Left ventricle myocardium superior (tissue), 1 donor: ENCODE data around the gene LNPK. TPM values are rescaled to one million over a fixed set of nuclear protein-coding genes. Genes with fewer than 3 reads are reported as not detected.
"Not testable (repeated sequence)": the region's sequence is repeated elsewhere in the genome, so short reads cannot be mapped to it uniquely, and the experiment has no call there.

ENCODE experiments used
- ATAC-seq: fragments of 200-7000 bp; cut with Tn5 transposase; one replicate; pipeline ENCODE4 v1.9.1; 2020; ENCODE audit warnings: mild to moderate bottlenecking, moderate library complexity
- DNase-seq: peaks from one replicate; pipeline ENCODE4 v3.0.0-alpha.2; 2020
- intact Hi-C: fragments of 100-400 bp; cut with micrococcal nuclease; formaldehyde crosslinking; loops from one replicate; pipeline ENCODE4 v1.11.0; 2022
- total RNA-seq: library from RNA; stranded (reverse); fragmentation: NEBNext Ultra II Directional; extraction: Animal tissue kit (Norgen Biotek cat#: 25700); gene quantifications from one replicate; pipeline ENCODE4 v1.2.1, GENCODE V29; 2021
- donor health status: DM: no; HTN: yes; CAD: no; lungs with severe emphysema.

LNPK gene
- total RNA-seq, 1 donor from 2014 or later = 37.2 TPM

DNA sequence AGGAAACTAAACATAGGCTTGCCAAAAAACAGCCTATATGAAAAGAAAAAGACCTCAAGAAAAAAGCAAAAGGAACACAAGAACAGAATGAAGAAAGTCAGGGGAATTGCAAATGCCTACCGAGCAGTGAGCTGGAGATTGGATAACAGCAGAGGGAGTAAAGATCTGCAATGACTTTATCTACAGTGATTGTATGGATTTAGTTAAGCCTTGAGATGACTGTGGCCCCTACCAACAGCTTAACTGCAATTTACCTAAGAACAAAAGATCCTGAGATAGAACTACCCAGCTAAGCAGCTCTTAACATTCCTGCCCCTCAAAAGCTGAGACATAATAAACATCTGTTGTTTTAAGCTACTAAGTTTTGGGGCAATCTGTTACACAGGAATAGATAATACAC, 20.5 kb downstream of the LNPK start:
- intact Hi-C loops = no loop called here

DNA sequence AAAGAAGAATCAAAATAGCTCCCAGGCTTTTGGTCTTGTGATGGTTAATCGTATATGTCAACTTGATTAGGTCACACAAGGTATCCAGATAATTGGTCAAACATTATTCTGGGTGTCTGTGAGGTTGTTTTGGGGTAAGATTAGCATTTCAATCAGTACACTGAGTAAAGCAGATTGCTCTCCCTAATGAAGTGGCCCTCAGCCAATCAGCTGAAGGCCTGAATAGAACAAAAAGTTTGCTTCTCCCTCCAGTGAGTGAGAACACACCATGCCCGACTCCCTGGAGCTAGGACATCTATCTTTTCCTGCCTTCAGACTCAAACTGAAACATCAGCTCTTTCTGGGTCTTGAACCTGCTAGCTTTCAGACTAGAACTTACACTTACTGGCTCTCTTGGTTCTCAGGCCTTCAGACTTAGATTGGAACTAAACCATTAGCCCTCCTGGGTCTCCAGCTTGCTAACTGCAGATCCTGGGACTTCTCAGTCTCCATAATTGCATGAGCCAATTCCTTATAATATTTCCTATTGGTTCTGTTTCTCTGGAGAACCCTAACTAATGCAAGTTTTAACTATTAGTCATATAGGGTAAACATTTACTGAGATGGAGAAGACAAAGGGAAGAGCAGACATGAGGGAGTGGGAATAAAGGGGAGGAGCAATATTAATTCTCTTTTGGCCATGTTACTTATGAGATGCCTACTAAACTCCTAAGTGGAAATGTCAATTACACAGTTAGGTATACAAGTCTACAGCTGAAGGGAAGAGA, 25.5 kb downstream of the LNPK start:
- intact Hi-C loops = no loop called here
- no peak for ATAC-seq
- no peak for DNase-seq

More for the DNA sequence above, 20.5 kb downstream of the LNPK start:
- no peak for ATAC-seq
- no peak for DNase-seq

DNA sequence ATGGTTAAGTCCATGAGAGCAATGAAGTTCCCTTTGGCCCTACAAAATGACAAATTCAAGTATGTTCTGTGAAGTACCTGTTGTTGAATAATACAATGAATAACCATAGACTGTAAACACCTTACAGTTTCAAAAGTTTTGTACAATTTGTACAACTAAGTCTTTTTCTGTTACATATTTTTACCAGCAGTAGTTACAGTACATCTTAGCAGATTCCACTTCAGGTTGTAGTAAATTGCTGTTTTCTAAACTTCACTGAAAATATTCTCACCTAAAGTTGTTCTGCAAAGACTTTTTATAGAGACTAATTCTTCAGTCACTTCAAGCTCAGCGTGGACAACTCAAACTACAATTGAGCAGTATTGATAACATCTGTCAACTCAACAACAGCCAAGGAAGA, 28.7 kb downstream of the LNPK start:
- ATAC-seq = no peak
- intact Hi-C loops = no loop called here
- DNase-seq = no peak

DNA sequence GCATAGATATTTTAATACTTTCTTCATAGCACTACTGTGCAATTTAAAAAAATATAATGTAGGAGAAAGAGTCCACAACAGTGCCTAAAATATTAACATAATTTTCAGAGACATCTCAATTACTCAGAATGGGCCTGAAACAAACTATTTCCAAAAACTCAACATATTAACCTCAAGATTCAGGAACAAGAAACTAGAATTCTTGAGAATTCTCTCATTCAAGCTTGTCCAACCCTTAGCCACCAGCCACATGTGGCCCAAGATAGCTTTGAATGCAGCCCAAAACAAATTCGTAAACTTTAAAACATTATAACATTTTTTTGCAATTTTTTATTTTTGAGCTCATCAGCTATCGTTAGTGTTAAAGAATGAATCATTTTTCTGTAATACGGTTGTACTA, 35.2 kb downstream of the LNPK start:
- intact Hi-C loops = no loop called here
- no peak for DNase-seq

DNA sequence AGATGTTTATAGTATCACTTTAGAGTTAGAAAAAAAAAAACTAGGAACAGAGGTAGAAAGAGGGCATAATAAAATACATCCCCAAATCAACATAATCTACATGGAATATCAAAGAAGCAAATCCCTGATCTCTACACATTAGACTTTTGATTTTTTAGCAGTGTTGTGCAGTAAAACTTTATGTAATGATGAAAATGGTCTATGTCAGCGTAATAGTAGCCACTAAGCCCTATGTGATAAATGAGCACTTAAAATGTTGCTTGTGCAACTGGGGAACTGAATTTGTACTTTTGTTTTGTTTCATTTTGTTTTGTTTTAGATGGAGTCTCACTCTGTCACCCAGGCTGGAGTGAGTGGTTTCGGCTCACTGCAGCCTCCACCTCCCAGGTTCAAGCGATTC, 36.3 kb downstream of the LNPK start:
- ATAC-seq = no peak
- no peak for DNase-seq
- intact Hi-C loops = no loop called here

More for the DNA sequence above, 35.2 kb downstream of the LNPK start:
- no peak for ATAC-seq

DNA sequence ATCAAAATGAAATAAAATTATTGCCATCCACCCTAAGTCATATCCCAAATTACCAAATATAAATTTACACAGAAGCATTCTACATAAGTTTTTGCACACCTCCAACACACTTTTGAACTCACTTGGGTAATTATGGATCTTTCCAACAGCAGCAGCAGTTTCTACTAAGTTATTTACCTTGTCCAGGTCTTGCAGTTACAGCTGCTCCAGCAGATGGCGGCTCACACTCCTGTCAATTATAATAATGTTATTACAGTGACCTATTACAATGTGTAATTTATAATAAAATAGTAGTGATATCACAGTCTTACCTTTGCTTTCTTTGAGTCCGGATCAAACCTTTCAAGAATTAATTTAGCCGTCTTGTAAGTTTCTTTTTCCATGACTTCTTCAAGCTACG, 37.9 kb downstream of the LNPK start:
- ATAC-seq (no peak), DNase-seq (no peak)
- intact Hi-C loops = no loop called here

DNA sequence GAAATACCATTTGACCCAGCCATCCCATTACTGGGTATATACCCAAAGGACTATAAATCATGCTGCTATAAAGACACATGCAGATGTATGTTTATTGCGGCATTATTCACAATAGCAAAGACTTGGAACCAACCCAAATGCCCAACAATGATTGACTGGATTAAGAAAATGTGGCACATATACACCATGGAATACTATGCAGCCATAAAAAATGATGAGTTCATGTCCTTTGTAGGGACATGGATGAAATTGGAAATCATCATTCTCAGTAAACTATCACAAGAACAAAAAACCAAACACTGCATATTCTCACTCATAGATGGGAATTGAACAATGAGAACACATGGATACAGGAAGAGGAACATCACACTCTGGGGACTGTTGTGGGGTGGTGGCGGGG, 38.9 kb downstream of the LNPK start:
- intact Hi-C loops, ATAC-seq, DNase-seq: not testable (repeated sequence)

DNA sequence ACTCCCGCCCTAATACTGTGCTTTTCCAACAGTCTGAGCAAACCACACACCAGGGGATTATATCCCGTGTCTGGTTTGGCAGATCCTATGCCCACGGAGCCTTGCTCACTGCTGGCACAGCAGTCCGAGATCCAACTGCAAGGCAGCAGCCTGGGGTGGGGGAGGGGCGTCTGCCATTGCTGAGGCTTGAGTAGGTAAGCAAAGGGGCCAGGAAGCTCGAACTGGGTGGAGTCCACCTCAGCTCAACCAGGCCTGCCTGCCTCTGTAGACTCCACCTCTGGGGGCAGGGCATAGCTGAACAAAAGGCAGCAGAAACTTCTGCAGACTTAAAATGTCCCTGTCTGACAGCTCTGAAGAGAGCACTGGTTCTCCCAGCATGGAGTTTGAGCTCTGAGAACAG, 44.2 kb downstream of the LNPK start:
- DNase-seq = no peak
- ATAC-seq = no peak
- intact Hi-C loops = no loop called here

DNA sequence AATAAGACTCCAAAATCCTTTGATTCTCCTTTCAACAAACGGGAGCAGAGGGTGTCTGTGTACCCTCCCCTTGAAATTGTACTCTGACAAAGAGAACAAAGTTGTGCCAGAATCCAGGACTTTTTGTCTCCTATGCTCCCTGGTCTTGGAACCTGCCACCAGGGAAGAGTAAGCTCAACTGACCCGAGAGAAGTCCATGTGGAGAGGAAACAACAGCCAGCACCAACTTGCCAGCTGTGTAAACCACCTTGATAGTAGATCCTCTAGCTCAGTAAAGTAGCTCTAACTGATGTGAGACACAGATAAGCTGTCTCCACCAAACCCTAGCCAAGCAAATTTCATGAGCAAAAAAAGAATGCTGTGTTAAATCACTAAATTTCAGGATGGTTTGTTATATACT, 46.9 kb downstream of the LNPK start:
- intact Hi-C loops = no loop called here
- no peak for DNase-seq
- ATAC-seq = no peak

DNA sequence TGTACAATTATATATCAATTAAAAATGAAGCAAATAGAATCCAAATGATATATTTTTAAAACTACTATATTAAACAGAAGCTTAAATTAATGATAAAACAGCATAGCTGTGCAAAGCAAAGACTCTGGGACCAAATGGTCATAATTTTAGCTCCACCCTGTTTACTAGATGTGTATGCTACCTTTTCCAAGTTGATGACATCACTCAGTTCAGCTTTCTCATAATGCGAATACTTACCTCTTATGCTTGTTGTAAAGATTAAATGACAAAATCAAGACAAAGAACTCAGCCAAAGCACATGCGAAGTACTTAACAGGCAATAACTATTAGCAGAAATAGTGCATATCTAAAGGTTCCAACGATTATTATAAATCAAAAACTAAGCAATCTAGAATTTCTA, 51.6 kb downstream of the LNPK start:
- ATAC-seq = no peak
- intact Hi-C loops = no loop called here
- no peak for DNase-seq

DNA sequence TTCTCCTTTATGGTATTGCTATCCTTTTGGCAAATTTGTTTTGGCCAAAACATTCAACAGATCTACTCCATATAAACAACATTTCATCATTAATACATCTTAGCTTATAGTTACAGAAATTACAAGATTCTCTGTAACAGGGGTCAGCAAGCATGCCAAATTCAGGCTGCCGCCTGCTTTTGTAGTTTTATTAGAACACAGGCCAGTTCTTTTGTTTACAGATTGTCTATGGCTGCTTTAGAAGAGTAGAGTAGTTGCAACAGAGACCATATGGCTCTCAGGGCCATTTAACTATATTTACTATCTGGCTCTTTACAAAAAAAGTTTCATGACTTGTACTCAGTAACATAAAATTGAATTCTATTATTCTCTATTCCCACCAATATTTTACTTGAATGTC, 53.9 kb downstream of the LNPK start:
- DNase-seq (no peak), ATAC-seq (no peak)
- intact Hi-C loops = no loop called here

DNA sequence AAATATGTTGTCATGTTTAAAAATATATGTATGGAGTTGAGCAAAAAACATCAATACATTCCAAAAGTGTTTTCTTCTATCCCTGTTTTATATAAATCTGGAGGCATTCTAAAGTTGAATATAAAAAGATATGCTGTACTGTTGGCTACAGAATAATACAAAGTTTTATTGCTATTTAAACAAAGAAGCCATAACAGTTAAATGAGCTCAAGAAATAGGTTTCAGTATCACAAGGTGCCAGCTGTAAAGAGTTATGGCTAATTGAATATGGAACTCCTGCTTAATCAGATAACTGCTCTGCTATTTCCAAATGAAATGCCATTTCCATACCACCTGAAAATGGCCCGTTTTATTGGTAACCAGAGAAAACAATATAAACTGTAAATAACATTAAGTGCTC, 55.0 kb downstream of the LNPK start:
- ATAC-seq = no peak

DNA sequence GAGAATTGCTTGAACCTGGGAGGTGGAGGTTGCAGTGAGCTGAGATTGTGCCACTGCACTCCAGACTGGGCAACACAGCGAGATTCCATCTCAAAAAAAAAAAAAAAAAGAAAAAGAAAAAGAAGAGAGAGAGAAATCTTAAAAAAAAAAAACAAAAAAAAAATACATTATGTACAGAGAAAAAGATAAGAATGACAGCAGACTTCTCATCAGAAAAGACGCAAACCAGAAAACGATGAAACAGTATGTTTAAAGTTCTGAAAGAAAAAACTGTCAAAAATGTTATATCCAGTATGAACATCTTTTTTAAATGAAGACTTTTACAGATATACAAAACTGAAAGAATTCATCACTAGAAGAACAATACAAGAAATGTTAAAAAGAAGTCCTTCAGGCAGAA, 60.4 kb downstream of the LNPK start:
- DNase-seq (no peak), ATAC-seq (no peak)
- intact Hi-C loops = no loop called here

More for the DNA sequence above, 55.0 kb downstream of the LNPK start:
- intact Hi-C loops = no loop called here
- DNase-seq = no peak

DNA sequence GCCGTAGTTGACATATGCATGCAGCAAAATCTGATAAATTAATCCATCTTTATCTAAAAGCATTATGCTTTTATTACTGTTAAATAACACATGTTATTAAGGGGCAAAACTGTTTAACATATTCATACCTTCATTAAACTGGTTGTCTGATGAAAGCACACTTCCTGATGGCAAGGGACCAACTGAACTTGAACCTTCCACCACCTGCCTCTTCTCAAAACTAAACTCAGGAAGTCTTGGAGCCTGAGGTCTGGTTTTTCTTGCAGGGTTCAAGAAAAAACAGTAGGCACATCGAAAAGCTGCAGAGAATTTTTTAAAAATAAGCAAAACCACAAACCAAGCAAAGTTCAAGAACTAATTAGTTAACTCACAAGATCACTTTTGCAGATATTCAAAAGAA, 64.9 kb downstream of the LNPK start:
- ATAC-seq (no peak), DNase-seq (no peak)
- intact Hi-C loops = no loop called here

DNA sequence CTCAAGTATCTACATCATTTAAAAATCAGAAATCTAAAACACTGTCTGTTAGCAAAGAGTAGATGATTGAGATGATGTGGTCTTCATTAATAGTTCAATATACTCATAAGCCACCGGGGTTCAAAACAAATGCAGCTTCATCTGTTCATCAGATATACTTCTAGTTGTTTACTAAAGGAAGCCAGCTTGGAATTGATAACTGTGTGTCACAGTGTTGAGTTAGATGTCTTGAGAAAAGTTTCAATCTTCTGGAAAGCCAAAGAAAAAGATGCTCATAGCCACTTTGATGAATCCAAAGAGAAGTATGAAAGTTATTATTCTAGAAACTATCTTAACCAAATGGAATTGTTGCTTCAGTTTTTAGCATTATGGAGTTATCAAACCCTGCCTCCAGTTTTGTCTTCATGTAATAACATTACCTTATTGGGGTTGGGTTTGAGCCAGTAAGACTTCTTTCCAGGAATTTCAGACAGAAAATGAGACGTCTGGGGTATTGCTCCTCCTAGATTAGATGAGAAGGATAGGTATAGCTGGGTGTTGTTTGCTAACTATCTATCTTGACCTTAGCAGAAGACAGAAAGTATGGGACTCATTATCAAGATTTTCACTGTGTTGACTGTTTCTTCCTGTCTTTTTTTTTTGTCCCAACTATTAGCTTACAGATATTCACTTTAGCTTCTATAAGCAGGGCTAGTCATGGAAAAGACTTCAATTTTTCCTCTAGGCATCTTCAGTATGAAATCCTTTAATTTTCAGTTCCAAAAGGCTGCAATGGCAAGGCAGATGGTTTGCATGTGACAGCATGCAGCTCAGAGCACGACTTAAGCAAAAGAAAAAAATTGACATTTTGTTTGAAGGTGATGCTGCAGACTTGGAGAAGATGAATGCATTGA, 66.5 kb downstream of the LNPK start:
- ATAC-seq (no peak), DNase-seq (no peak)
- intact Hi-C loops = no loop called here

DNA sequence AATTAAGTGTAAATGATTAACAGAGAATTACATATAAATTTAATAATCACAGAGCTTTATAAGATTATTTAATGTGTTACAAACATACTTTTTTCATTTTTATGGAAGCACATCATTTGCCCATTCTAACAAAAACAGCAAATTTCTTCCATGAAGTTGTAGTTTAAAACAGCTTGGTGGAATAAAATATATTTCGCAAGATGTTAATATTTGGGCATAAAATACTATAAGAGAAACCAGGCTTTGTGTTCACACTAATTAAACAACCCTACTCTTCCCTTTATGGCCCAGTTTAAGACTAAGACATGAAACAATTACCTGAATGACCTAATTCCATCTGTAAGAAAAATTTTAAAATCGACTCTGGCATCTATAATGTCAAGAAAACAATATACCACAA, 69.4 kb downstream of the LNPK start:
- no peak for ATAC-seq
- intact Hi-C loops = no loop called here
- DNase-seq = no peak

DNA sequence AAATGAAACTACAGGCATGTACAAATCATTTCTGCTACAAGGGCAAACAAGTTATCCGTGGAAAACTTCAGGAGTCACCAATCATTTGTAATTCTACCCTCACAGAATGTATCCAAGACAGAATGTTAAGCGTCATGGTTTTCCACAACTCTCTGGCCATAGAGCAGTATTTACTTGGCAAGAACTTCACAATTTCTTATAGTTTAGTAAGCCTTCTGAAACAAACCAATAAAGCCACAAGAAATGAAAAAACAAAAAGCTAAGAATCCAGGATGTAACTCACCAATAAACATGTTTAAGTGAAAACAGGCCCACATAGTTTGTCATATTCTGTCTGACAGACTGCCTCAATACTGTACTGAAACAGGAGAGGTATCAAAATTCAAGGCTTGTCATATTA, 70.3 kb downstream of the LNPK start:
- intact Hi-C loops = no loop called here
- ATAC-seq = no peak

DNA sequence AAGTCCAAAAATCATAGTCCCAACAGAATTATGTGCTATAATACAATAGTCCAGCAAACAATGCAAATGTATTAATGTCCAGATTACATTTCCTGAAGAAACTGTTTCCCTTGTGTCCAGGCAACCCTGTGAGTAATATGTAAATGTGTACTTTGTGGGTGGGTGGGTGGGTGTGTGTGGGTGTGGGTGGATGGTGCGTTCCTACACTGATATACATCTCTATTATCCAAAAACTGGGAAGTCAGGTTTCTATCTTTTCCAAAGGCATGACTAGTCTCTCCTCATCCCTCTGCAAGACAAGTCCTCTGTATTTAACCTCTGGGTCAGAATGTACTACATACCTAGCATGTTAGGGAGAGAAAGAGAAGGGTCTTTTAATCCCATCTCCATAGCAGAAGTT, 71.6 kb downstream of the LNPK start:
- DNase-seq = no peak
- intact Hi-C loops = no loop called here
- ATAC-seq = peak; percentile 29

More for the DNA sequence above, 70.3 kb downstream of the LNPK start:
- DNase-seq = no peak

DNA sequence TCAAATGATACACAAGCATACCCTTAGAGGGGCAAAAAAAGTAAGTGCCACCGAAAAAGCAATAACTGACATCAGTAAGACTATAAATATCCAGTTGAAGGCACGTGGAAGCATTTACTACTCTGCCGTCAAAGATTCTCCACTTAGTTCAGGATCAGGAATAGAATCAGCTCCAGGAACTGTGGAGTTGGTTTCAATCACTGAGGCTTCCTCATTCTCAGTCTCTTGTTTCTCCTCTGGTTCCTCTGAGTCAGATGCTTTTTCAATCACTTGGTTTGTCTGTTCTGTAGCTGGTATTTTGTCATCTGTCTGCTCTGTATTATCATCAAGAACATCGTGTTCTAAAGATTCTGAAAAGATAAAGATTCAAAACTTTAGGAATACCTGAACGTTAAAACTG, 72.2 kb downstream of the LNPK start:
- ATAC-seq (peak; percentile 65), DNase-seq (no peak)
- intact Hi-C loops = no loop called here

DNA sequence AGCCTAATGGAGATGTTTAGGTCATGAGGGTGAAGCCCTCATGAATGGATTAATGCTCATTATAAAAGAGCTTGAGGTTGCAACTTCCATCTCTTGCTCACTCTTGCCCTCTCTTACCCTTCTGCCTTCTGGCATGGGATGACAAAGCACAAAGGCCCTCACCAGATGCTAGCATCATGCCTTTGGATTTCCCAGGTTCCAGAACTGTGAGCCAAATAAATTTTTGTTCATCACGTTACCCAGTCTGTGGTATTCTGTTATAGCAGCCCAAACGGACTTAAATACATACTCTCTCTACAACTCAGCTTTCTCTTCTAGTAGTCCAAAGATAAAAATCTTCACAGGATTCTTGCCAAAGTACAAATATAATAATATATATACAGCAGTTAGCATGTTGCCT, 75.8 kb downstream of the LNPK start:
- ATAC-seq = no peak
- intact Hi-C loops = no loop called here
- DNase-seq = no peak

DNA sequence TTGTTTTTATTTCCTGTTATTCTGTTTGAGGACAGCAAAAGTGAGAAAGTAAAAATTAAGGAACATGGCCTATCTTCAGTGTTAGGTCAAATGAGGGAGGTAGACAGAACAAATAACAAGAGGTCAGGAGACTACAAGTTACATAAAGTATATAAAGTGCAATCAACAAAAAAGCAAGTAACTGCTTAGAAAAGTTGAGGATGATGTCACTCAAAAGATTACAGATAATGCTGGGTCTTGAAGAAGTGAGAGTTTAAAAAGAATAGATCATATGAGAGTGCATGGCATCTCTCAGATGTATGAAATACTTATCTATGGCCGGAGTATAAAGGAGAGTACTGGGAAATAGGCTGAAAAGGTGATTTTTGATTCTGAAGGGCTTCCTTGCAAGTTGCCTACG, 79.9 kb downstream of the LNPK start:
- DNase-seq (no peak), ATAC-seq (no peak)
- intact Hi-C loops = no loop called here
